ENCODE results near the gene ERVFRD-1.

GRCh38 chr6:11069760-11070159 is 41.8 kb downstream of the ERVFRD-1 start:
- TF ChIP-seq CTCF (tag by site-specific recombination; IDR thresholded peaks at IDR 0.05) (no peak), TCF7L2 (IDR thresholded peaks at IDR 0.05; ENCODE audit: borderline replicate concordance, low read depth, low read length) (no peak), ZSCAN18 (tag by site-specific recombination; IDR thresholded peaks at IDR 0.05) (no peak), ZBTB7A (tag by site-specific recombination; IDR thresholded peaks at IDR 0.05; ENCODE audit: low read depth) (no peak), ZNF514 (tag by site-specific recombination; IDR thresholded peaks at IDR 0.05) (no peak), ZBTB11 (tag by site-specific recombination; conservative IDR thresholded peaks at IDR 0.05; ENCODE audit: low read depth) (no peak), YY1 (tag by site-specific recombination; IDR thresholded peaks at IDR 0.05) (no peak), ZNF560 (tag by site-specific recombination; IDR thresholded peaks at IDR 0.05; ENCODE audit: borderline replicate concordance) (no peak)
